Psoas muscle (tissue), 8 donors: ENCODE measurements around the gene PALM3. TPM values are rescaled to one million over a fixed set of nuclear protein-coding genes. Genes with fewer than 3 reads are reported as not detected.

Experiments
- ATAC-seq, 4 donors: fragments of 200-7000 bp; cut with Tn5 transposase; one replicate each; pipeline ENCODE4 v1.9.1; 2020; ENCODE audit warnings: moderate library complexity in 3 of 4, mild to moderate bottlenecking in 2 of 4
- DNase-seq, 2 donors: peaks; one replicate each; pipeline ENCODE4 v3.0.0-alpha.2; 2020
- H3K27ac ChIP-seq: fragments of 200-600 bp; one replicate; pipeline ENCODE4 v1.8.0; 2022
- H3K27me3 ChIP-seq, 3 donors: fragments of 200-600 bp in 1 of 3; one replicate each; pipeline versions ENCODE4 v1.6.1 to v1.8.0; 2013 to 2022; ENCODE audit warnings: low read length in 2 of 3, mild to moderate bottlenecking in 2 of 3, moderate library complexity in 1 of 3; ENCODE audit not compliant: insufficient read depth in 3 of 3
- H3K36me3 ChIP-seq, 2 donors: fragments of 200-600 bp in 1 of 2; one replicate each; pipeline versions ENCODE4 v1.6.1 to v1.8.0; 2013 to 2022; ENCODE audit warnings: low read depth in 1 of 2, mild to moderate bottlenecking in 1 of 2, moderate library complexity in 1 of 2; ENCODE audit not compliant: insufficient read depth in 1 of 2
- H3K4me1 ChIP-seq: fragments of 200-600 bp; one replicate; pipeline ENCODE4 v1.8.0; 2022
- H3K4me3 ChIP-seq: fragments of 200-600 bp; one replicate; pipeline ENCODE4 v1.8.0; 2022; ENCODE audit warnings: mild to moderate bottlenecking
- H3K9me3 ChIP-seq: fragments of 200-600 bp; one replicate; pipeline ENCODE4 v1.8.0; 2022
- CTCF ChIP-seq: fragments of 200-600 bp; IDR thresholded peaks from one replicate; pipeline ENCODE4 v1.8.0; 2022; ENCODE audit warnings: antibody characterized with exemption
- WGBS, 3 donors: extraction: QIAGEN DNeasy Blood & Tissue Kit; methylation state at CpG; one replicate each; pipeline versions ENCODE4 v1.1.6 to v1.1.7; 2013; 5-methylcytosine and 5-hydroxymethylcytosine counted together
- intact Hi-C, 2 donors: fragments of 100-400 bp; cut with DNase I; formaldehyde crosslinking; loops; one replicate each; pipeline versions ENCODE4 v1.11.0 to v1.14.2; 2022
- polyA plus RNA-seq, 3 donors: library from polyadenylated mRNA; stranded (reverse); fragments of 200-250 nt; gene quantifications; one replicate each; pipeline ENCODE4 v1.2.3, GENCODE V29; 2013
- total RNA-seq, 4 donors: library from RNA; stranded (reverse); fragmentation: NEBNext Ultra II Directional in 2 of 4; extraction: Animal tissue kit (Norgen Biotek cat#: 25700) in 2 of 4; gene quantifications; one replicate each; pipeline versions ENCODE4 v1.2.1 to v1.2.4, GENCODE V29; 2021 to 2023
- donor health status: healthy with polysubstance abuse.
- donor health status: DM: no; HTN: no; CAD: no; lungs with moderate emphysema.
- donor health status: Bipolar disorder and iron deficiency.
- donor health status: healthy.
- donor health status: DM: yes; HTN: yes; CAD: no.
- donor health status: DM: no; HTN: no; CAD: no.
- donor health status: DM: no; HTN: no; CAD: no.
- donor health status: DM: yes; HTN: yes; CAD: no.

Gene PALM3
- total and polyA plus RNA-seq, 7 donors = 0.04 to 0.05 TPM; not detected in 5

DNA sequence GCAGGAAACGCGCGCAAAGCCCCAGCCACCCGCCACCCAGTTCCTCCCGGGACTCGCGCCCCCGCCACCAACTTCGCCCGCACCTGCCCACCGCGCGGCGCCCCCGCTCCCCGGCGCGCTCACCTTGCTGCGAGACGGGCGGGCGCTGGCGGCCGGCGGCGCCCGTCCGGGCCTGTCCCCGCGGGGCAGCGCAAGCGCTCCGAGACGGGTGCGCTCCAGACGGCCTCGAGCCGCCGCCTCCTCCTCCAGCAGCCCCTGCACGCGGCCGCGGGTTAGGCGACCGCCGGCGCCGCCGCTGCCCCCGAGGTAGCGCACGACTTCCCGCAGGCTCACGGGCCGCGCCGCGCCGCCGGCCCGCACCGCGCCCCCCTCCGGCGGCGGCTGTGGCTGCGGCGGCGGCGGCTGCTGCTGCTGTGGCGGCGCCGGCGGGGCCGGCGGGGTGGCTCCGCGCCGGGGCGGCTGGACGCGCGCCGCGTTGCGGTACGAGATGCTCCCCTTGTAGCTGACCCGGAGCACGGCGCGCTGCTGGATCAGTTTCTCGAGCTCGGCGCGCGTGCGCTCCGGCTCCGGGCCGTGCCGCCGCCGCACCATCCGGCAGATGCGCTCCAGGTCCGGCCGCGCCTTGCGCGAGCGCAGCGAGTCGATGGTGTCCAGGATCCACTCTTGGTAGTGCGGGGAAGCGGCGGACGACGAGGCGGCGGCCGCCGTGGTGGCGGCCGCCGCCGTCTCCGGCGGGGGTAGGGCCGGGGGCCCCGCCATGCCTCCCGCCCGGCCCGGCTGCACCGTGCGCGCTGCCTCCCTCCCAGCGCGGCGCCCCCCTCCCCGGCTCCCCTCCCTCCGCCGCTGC, 28.0 kb upstream of the PALM3 start:
- Histone ChIP-seq H3K27ac (peak overlapping the region; percentile 89), H3K27me3 (no peaks in the 10 kb centered on the region), H3K4me1 (peaks cover 6% of the 10 kb centered on the region), H3K4me3 (peak overlapping the region; percentile 89), H3K9me3 (peaks cover 10% of the 10 kb centered on the region), H3K36me3 (peaks cover 0 to 28% of the 10 kb centered on the region in 2 donors)
- intact Hi-C loops = no loop called here
- ATAC-seq (peak; percentile 5 to 25 (median 18)), DNase-seq (peak; percentile 69 to 74)
- TF ChIP-seq CTCF = no peak
- WGBS, 3 donors = 0 to 1% (median 1%) methylated on average over 24 to 132 of the region's 142 CpGs

DNA sequence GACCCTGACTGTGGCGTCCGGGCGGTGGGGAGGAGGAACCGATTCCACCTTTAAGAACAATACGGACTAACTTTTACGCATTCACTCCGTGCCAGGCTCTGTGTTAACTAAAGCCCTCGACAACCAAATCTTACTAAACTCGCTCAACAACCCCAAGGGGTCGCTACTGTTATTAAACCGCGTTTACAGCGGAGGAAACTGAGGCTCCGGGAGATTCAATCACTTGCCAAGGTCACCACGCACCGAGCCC, 27.5 kb upstream of the PALM3 start:
- peaks cover 6% of the 10 kb centered on the region for H3K4me1 ChIP-seq
- ATAC-seq = no peak
- peak overlapping the region; percentile 89 for H3K27ac ChIP-seq
- 15 to 23% (median 17%) methylated on average over 16 of the region's 16 CpGs for WGBS, 3 donors
- intact Hi-C loops = no loop called here
- H3K27me3 ChIP-seq = no peaks in the 10 kb centered on the region
- peak overlapping the region; percentile 89 for H3K4me3 ChIP-seq
- DNase-seq = no peak
- H3K36me3 ChIP-seq = peaks cover 0 to 28% of the 10 kb centered on the region in 2 donors
- no peak for TF ChIP-seq CTCF
- peaks cover 10% of the 10 kb centered on the region for H3K9me3 ChIP-seq

- whole genome bisulfite sequencing, 3 donors = 86 to 88% (median 87%) methylated on average over 30 of the region's 30 CpGs
- H3K27me3 ChIP-seq = no peaks in the 10 kb centered on the region
- ATAC-seq (no peak), DNase-seq (no peak)
- TF ChIP-seq CTCF = no peak
- intact Hi-C loops = no loop called here
- peak overlapping the region; percentile 89 for H3K4me3 ChIP-seq
- H3K27ac ChIP-seq = no peak overlapping the region
- peaks cover 6% of the 10 kb centered on the region for H3K4me1 ChIP-seq
- H3K9me3 ChIP-seq = peaks cover 9% of the 10 kb centered on the region
- H3K36me3 ChIP-seq = peaks cover 0 to 28% of the 10 kb centered on the region in 2 donors
Measured at GRCh38 chr19:14088634-14089411, 26.9 kb upstream of the PALM3 start.

GRCh38 chr19:14086098-14086497, 24.2 kb upstream of the PALM3 start:
- 83 to 95% (median 85%) methylated on average over 5 of the region's 5 CpGs for WGBS, 3 donors
- Histone ChIP-seq H3K4me1 (peaks cover 7% of the 10 kb centered on the region), H3K27ac (no peak overlapping the region), H3K36me3 (peaks cover 0 to 28% of the 10 kb centered on the region in 2 donors), H3K9me3 (no peaks in the 10 kb centered on the region), H3K4me3 (no peak overlapping the region), H3K27me3 (no peaks in the 10 kb centered on the region)
- ATAC-seq (no peak), DNase-seq (no peak)
- intact Hi-C loops = no loop called here
- no peak for TF ChIP-seq CTCF
